CD8-positive, alpha-beta memory T cell (primary cell): Measurements from ENCODE around the gene ESYT2. TPM values are rescaled to one million over a fixed set of nuclear protein-coding genes. Genes with fewer than 3 reads are reported as not detected.

Experiments used
- CTCF ChIA-PET: fragments of 350-600 bp; sonication (Branson Sonifier 250); formaldehyde crosslinking; loops from one replicate; lab custom pipeline; 2021; ENCODE audit warnings: antibody characterized with exemption; lab: Charles Lee
- POLR2A ChIA-PET: fragments of 350-600 bp; sonication (Branson Sonifier 250); formaldehyde crosslinking; loops from one replicate; lab custom pipeline; 2021; ENCODE audit warnings: antibody characterized with exemption; lab: Charles Lee
- DNase-seq, 5 donors: peaks; one replicate each; pipeline versions ENCODE4 v3.0.0 to v3.0.0-alpha.2; 2020 to 2022; ENCODE audit warnings: mixed read lengths in 1 of 5
- H3K27ac ChIP-seq: one replicate; pipeline ENCODE4 v1.7.0; 2013; ENCODE audit warnings: low read depth, mild to moderate bottlenecking, low read length, moderate library complexity
- H3K27me3 ChIP-seq: 2 replicates; pipeline ENCODE4 v1.7.0; 2013; ENCODE audit warnings: low read length, mild to moderate bottlenecking; ENCODE audit not compliant: insufficient read depth, poor library complexity, severe bottlenecking
- H3K36me3 ChIP-seq: 2 replicates; pipeline ENCODE4 v1.7.0; 2013; ENCODE audit warnings: mild to moderate bottlenecking, low read length, moderate library complexity; ENCODE audit not compliant: insufficient read depth
- H3K4me1 ChIP-seq: 2 replicates; pipeline ENCODE4 v1.7.0; 2013; ENCODE audit warnings: mild to moderate bottlenecking, low read length, moderate library complexity; ENCODE audit not compliant: insufficient read depth
- H3K4me3 ChIP-seq: 2 replicates; pipeline ENCODE4 v1.7.0; 2013; ENCODE audit warnings: mild to moderate bottlenecking, low read length
- H3K9me3 ChIP-seq: 2 replicates; pipeline ENCODE4 v1.7.0; 2013; ENCODE audit warnings: mild to moderate bottlenecking, low read length
- H3K27ac Mint-ChIP-seq, 8 donors: one replicate each; pipeline ENCODE4 v1.8.0; 2020 to 2021; ENCODE audit warnings: mixed read lengths in 8 of 8, mild to moderate bottlenecking in 6 of 8, inconsistent platforms in 3 of 8, moderate library complexity in 3 of 8
- H3K27me3 Mint-ChIP-seq, 2 donors: one replicate each; pipeline ENCODE4 v1.8.0; 2020 to 2021; ENCODE audit warnings: mixed read lengths in 2 of 2, mild to moderate bottlenecking in 1 of 2, moderate library complexity in 1 of 2
- H3K36me3 Mint-ChIP-seq, 3 donors: one replicate each; pipeline ENCODE4 v1.8.0; 2020 to 2021; ENCODE audit warnings: mixed read lengths in 3 of 3, inconsistent platforms in 1 of 3, mild to moderate bottlenecking in 1 of 3
- H3K4me1 Mint-ChIP-seq, 3 donors: one replicate each; pipeline ENCODE4 v1.8.0; 2020 to 2021; ENCODE audit warnings: mixed read lengths in 3 of 3, inconsistent platforms in 1 of 3, mild to moderate bottlenecking in 1 of 3
- H3K4me3 Mint-ChIP-seq, 7 donors: one replicate each; pipeline ENCODE4 v1.8.0; 2020 to 2021; ENCODE audit warnings: mixed read lengths in 7 of 7, mild to moderate bottlenecking in 6 of 7, moderate library complexity in 4 of 7, inconsistent platforms in 2 of 7
- H3K9me3 Mint-ChIP-seq, 5 donors: one replicate each; pipeline ENCODE4 v1.8.0; 2020 to 2022; ENCODE audit warnings: mixed read lengths in 5 of 5, mild to moderate bottlenecking in 3 of 5, moderate library complexity in 2 of 5, inconsistent platforms in 1 of 5
- polyA plus RNA-seq: library from polyadenylated mRNA; unstranded; fragments of 300-500 nt; fragmentation: Illumina TruSeq; gene quantifications from one replicate; pipeline ENCODE4 v1.2.3, GENCODE V29; 2021
- total RNA-seq, 2 experiments: library from RNA; stranded (reverse); gene quantifications; one replicate each; pipeline ENCODE4 v1.2.3, GENCODE V29; 2021

Gene ESYT2
- total and polyA plus RNA-seq, 3 experiments from 2014 or later = 55.6 to 99.4 (median 56.1) TPM

DNA sequence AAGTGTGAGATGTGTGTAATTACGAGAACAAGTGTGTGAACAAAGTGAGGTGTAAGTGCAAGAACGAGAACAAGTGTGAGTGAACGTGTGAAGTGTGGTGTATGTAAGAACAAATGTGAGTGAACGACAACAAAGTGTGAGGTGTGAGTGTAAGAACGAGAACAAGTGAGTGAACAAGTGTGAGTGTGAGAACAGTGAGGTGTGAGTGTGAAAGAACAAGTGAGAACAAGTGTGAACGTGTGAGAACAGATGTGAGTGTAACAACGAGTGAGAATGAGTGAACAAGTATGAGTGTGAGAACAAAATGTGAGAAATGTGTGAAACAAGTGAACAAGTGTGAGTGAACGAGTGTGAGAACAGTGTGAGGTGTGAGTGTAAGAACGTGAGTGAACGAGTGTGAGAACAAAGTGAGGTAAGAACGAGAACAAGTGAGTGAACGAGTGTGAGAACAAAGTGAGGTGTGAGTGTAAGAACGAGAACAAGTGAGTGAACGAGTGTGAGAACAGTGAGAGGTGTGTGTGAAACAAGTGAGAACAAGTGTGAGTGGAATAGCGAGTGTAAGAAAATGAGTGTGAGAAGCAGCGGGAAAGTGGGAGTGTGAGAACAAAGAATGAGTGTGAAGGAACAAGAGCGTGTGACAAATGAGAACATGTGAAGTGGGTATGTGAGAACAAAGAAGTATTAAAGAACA lies 47.2 kb downstream of the ESYT2 start:
- peaks cover 0 to 40% (median 7%) of the 10 kb centered on the region in 3 donors for H3K36me3 Mint-ChIP-seq
- H3K9me3 Mint-ChIP-seq = no peaks in the 10 kb centered on the region
- no peaks in the 10 kb centered on the region for H3K9me3 ChIP-seq
- CTCF ChIA-PET = interaction anchor here (1.0 to 1.6 kb wide), 4 partner anchors 11 to 195 kb away, joined by 3 to 7 read pairs (median 4); no protein-coding TSS in a partner anchor
- H3K27ac ChIP-seq = no peak overlapping the region
- H3K27ac Mint-ChIP-seq = no peak overlapping the region
- H3K36me3 ChIP-seq = peaks cover 29% of the 10 kb centered on the region
- no peaks in the 10 kb centered on the region for H3K27me3 Mint-ChIP-seq
- H3K4me1 Mint-ChIP-seq = peaks cover 6 to 27% (median 26%) of the 10 kb centered on the region in 3 donors
- H3K4me3 Mint-ChIP-seq = no peak overlapping the region
- POLR2A ChIA-PET = no interaction called here
- no peaks in the 10 kb centered on the region for H3K27me3 ChIP-seq
- H3K4me3 ChIP-seq = no peak overlapping the region
- peaks cover 32% of the 10 kb centered on the region for H3K4me1 ChIP-seq
- no peak for DNase-seq

DNA sequence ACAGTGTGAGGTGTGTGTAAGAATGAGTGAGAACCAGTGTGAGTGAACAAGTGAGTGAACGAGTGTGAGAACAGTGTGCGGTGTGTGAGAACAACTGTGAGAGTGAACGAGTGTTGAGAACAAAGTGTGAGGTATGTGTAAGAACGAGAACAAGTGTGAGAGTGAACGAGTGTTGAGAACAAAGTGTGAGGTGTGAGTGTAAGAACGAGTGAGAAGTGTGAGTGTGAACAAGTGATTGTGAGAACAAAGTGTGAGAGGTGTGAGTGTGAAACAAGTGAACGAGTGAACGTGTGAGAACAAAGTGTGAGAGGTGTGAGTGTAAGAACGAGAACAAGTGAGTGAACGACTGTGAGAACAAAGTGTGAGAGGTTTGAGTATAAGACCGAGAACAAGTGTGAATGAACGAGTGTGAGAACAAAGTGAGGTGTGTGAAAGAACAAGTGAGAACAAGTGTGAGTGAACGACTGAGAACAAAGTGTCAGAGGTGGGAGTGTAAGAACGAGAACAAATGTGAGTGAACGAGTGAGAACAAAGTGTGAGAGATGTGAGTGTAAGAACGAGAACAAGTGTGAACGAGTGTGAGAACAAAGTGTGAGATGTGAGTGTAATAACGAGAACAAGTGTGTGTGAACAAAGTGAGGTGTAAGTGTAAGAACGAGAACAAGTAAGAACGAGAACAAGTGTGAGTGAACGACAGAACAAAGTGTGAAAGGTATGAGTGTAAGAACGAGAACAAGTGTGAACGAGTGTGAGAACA lies 47.9 kb downstream of the ESYT2 start:
- H3K4me1 ChIP-seq = peaks cover 34% of the 10 kb centered on the region

DNA sequence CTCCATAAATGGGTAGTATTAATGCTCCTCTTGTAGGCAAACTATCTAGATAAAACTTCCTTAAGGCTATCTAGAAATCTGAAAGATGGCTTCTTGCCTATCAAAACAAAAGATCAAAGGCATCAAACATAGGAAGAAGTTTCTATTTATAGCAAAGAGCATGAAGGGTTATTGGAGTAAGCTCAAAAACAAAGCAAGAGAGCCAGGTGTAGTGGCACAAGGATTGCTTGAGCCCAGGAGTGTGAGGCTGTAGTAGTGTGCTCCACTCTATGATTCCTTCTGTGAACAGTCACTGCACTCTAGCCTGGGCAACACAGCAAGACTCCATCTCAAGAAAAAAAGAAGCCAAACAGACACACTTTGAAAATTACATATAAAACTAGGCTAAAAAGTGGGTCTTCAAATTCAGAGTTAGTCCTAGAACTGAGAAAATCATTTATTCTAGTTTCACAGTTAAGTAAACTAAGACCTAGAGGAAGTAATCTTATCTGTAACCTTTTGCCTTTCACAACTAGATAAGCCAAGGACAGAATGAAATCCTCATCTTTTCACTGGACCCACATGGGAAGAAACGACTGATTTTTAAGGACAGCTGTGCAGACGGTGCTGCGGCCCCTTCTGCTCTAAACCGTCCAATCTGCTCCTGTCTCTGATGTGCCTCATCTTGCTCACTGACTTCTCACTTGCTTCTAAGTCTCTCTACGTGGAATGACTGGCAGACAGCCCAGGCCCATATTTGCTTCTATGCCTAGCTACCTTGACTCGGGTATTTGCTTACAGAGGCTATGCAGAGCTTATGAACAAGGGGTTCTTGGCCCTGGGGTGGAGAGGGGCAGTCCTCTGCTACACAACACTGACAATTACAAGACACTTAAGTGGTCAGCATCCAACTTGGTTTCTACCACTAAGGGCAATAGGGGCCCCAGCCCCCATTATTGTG lies 50.0 kb downstream of the ESYT2 start:
- H3K27ac ChIP-seq = no peak overlapping the region
- H3K4me1 ChIP-seq = peaks cover 54% of the 10 kb centered on the region
- Mint-ChIP-seq H3K27me3 (no peaks in the 10 kb centered on the region), H3K9me3 (no peaks in the 10 kb centered on the region), H3K27ac (peak overlapping the region in 4 of 8 donors; percentile 51 to 83 (median 77)), H3K4me3 (peak overlapping the region in 4 of 7 donors; percentile 0 to 44 (median 32)), H3K36me3 (peaks cover 6 to 46% (median 14%) of the 10 kb centered on the region in 3 donors), H3K4me1 (peaks cover 17 to 46% (median 43%) of the 10 kb centered on the region in 3 donors)
- ChIA-PET POLR2A (no interaction called here), CTCF (interaction anchor here (1.1 kb wide), 1 partner anchor 198 kb away, joined by 3 read pairs; no protein-coding TSS in a partner anchor)
- peak overlapping the region; percentile 2 for H3K4me3 ChIP-seq
- peaks cover 39% of the 10 kb centered on the region for H3K36me3 ChIP-seq
- no peaks in the 10 kb centered on the region for H3K9me3 ChIP-seq
- DNase-seq = peak in 1 of 5 donors; percentile 23
- no peaks in the 10 kb centered on the region for H3K27me3 ChIP-seq

More for the DNA sequence above, 47.9 kb downstream of the ESYT2 start:
- no peaks in the 10 kb centered on the region for H3K27me3 ChIP-seq
- DNase-seq = no peak
- Mint-ChIP-seq H3K27ac (no peak overlapping the region), H3K9me3 (no peaks in the 10 kb centered on the region), H3K27me3 (no peaks in the 10 kb centered on the region), H3K4me3 (no peak overlapping the region), H3K4me1 (peaks cover 8 to 31% (median 30%) of the 10 kb centered on the region in 3 donors), H3K36me3 (peaks cover 0 to 39% (median 8%) of the 10 kb centered on the region in 3 donors)
- ChIA-PET CTCF (no interaction called here), POLR2A (no interaction called here)
- H3K36me3 ChIP-seq = peaks cover 31% of the 10 kb centered on the region
- H3K4me3 ChIP-seq = no peak overlapping the region
- H3K27ac ChIP-seq = no peak overlapping the region
- H3K9me3 ChIP-seq = no peaks in the 10 kb centered on the region

DNA sequence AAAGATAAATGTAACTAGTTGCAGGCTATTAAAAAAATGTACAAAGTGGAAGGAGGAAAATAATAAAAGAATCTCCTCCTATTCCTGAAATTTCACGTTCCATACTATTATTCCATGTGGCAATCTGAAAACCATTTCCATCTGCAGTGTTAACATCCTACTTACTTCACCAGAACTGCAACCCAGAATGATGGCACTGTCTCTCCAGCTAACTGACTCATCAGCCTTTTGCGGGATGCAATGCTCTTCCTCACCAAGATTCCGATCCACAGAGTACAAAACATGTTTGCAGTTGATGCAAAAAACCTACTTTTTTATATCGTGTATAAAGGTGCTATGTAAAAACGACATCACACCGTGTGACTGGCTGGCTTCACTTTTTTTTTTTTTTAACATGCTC lies 50.8 kb downstream of the ESYT2 start:
- Mint-ChIP-seq H3K9me3 (no peaks in the 10 kb centered on the region), H3K36me3 (peaks cover 6 to 51% (median 19%) of the 10 kb centered on the region in 3 donors), H3K4me1 (peaks cover 17 to 47% (median 43%) of the 10 kb centered on the region in 3 donors), H3K27ac (peak overlapping the region in 4 of 8 donors; percentile 51 to 73 (median 67)), H3K27me3 (no peaks in the 10 kb centered on the region), H3K4me3 (peak overlapping the region in 2 of 7 donors; percentile 6 to 35)
- peaks cover 44% of the 10 kb centered on the region for H3K36me3 ChIP-seq
- H3K27me3 ChIP-seq = no peaks in the 10 kb centered on the region
- no peaks in the 10 kb centered on the region for H3K9me3 ChIP-seq
- POLR2A ChIA-PET = no interaction called here
- H3K4me3 ChIP-seq = no peak overlapping the region
- CTCF ChIA-PET = interaction anchor here (1.1 kb wide), 1 partner anchor 199 kb away, joined by 3 read pairs; no protein-coding TSS in a partner anchor
- no peak overlapping the region for H3K27ac ChIP-seq
- no peak for DNase-seq
- peaks cover 52% of the 10 kb centered on the region for H3K4me1 ChIP-seq

DNA sequence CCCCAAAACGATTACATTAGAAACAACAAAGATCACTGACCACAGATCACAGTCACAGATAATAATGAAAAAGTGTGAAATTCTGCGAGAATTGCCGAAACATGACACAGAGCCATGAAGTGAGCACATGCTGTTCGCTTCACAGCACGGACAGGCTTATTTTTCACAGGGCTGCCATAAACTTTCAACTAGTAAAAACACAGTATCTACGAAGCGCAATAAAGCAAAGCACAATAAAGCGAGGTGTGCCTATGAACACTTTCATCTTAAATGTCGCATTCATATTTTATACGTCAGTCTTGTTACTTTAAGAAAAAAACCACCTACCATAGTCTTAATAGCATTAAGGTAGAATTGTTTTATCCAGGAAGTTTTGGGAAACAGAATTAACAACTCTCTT lies 51.5 kb downstream of the ESYT2 start:
- Mint-ChIP-seq H3K9me3 (no peaks in the 10 kb centered on the region), H3K27ac (peak overlapping the region in 5 of 8 donors; percentile 9 to 73 (median 29)), H3K4me1 (peaks cover 17 to 53% (median 50%) of the 10 kb centered on the region in 3 donors), H3K27me3 (no peaks in the 10 kb centered on the region), H3K36me3 (peaks cover 6 to 57% (median 22%) of the 10 kb centered on the region in 3 donors), H3K4me3 (no peak overlapping the region)
- H3K27me3 ChIP-seq = no peaks in the 10 kb centered on the region
- H3K27ac ChIP-seq = no peak overlapping the region
- no peak for DNase-seq
- H3K9me3 ChIP-seq = no peaks in the 10 kb centered on the region
- CTCF ChIA-PET = no interaction called here
- POLR2A ChIA-PET = no interaction called here
- H3K4me1 ChIP-seq = peaks cover 52% of the 10 kb centered on the region
- H3K4me3 ChIP-seq = no peak overlapping the region
- peaks cover 43% of the 10 kb centered on the region for H3K36me3 ChIP-seq

DNA sequence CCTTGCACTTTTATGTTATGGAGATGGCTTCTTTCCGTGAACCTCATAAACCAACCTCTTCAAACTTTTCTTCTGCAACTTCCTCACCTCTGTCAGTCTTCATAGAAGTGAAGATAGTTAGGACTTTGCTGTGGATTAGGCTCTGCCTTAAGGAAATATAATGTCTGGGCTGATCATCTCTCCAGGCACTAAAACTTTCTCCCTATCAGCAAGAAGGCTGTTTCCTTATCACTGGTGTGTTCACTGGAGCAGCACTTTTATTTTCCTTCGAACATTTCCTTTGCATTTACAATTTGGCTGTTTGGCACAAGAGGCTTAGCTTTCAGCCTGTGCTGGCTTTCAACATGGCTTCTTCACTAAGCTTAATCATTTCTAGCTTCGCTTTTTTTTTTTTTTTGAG lies 52.8 kb downstream of the ESYT2 start:
- H3K4me1 Mint-ChIP-seq = peaks cover 17 to 54% (median 53%) of the 10 kb centered on the region in 3 donors
- CTCF ChIA-PET = interaction anchor here (1.5 kb wide), 1 partner anchor 201 kb away, joined by 5 read pairs; no protein-coding TSS in a partner anchor
- POLR2A ChIA-PET = no interaction called here

DNA sequence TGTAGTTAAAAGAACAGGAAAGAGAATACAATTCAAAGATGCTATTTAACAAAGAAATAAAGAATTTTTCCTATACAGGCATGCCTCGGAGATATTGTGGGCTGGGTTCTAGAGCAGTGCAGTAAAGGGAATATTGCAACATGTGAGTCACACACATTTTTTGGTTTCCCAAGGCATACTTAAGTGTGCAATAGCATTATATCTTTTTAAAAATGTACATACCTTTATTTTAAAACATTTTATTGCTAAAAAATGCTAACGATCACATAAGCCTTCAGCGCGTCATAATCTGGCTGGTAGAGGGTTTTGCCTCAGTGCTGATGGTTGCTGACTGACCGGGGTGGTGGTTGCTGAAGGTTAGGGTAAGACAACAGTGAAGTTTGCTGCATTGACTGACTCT lies 54.4 kb downstream of the ESYT2 start:
- peaks cover 24% of the 10 kb centered on the region for H3K36me3 ChIP-seq
- H3K9me3 ChIP-seq = no peaks in the 10 kb centered on the region
- peaks cover 48% of the 10 kb centered on the region for H3K4me1 ChIP-seq
- Mint-ChIP-seq H3K4me3 (no peak overlapping the region), H3K27me3 (no peaks in the 10 kb centered on the region), H3K27ac (peak overlapping the region in 4 of 8 donors; percentile 17 to 60 (median 34)), H3K9me3 (no peaks in the 10 kb centered on the region), H3K36me3 (peaks cover 6 to 73% (median 22%) of the 10 kb centered on the region in 3 donors), H3K4me1 (peaks cover 17 to 54% (median 53%) of the 10 kb centered on the region in 3 donors)
- ChIA-PET POLR2A (no interaction called here), CTCF (no interaction called here)
- no peak overlapping the region for H3K4me3 ChIP-seq
- H3K27me3 ChIP-seq = no peaks in the 10 kb centered on the region
- H3K27ac ChIP-seq = no peak overlapping the region
- DNase-seq = no peak

More for the DNA sequence above, 52.8 kb downstream of the ESYT2 start:
- Mint-ChIP-seq H3K4me3 (no peak overlapping the region), H3K27me3 (no peaks in the 10 kb centered on the region), H3K36me3 (peaks cover 6 to 68% (median 22%) of the 10 kb centered on the region in 3 donors), H3K27ac (peak overlapping the region in 2 of 8 donors; percentile 17 to 61), H3K9me3 (no peaks in the 10 kb centered on the region)
- H3K4me1 ChIP-seq = peaks cover 52% of the 10 kb centered on the region
- no peak overlapping the region for H3K4me3 ChIP-seq
- no peaks in the 10 kb centered on the region for H3K9me3 ChIP-seq
- no peaks in the 10 kb centered on the region for H3K27me3 ChIP-seq
- no peak for DNase-seq
- H3K36me3 ChIP-seq = peaks cover 30% of the 10 kb centered on the region
- H3K27ac ChIP-seq = no peak overlapping the region
